Loucy (cell line): ENCODE measurements around the gene TRABD2B.

Experiments used
- EZH2phosphoT487 ChIP-seq: fragments of 200-600 bp; IDR thresholded peaks from 2 replicates; pipeline ENCODE4 v1.6.1; 2018; ENCODE audit warnings: antibody characterized with exemption, mild to moderate bottlenecking, moderate library complexity, borderline replicate concordance
- TF ChIP-seq, protein P1 (sequence below): fragments of 200-600 bp; sonication (generic); conservative IDR thresholded peaks from 2 replicates; pipeline ENCODE4 v1.5.1; 2014; ENCODE audit warnings: mild to moderate bottlenecking, antibody characterized with exemption, low read length

DNA sequence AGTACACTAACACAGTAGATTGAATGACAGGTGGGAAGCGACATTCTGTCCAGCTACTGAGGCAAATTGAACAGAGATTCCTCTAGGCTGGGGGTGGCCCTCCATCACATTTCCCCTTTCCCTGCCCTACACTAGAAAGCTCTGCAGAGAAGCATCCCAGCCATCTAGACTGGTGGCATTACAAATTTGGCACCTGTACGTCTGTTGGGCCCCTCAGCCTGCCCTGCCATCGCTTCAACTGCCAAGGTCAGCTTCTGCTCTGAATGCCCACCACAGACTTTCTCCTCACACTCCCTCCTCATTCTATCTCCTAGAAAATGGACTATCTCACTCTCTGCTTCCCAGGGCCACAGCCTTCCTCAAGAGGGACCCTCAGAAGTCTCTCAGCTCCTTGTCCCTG, 16.7 kb downstream of the TRABD2B start:
- TF ChIP-seq, protein P1, sequence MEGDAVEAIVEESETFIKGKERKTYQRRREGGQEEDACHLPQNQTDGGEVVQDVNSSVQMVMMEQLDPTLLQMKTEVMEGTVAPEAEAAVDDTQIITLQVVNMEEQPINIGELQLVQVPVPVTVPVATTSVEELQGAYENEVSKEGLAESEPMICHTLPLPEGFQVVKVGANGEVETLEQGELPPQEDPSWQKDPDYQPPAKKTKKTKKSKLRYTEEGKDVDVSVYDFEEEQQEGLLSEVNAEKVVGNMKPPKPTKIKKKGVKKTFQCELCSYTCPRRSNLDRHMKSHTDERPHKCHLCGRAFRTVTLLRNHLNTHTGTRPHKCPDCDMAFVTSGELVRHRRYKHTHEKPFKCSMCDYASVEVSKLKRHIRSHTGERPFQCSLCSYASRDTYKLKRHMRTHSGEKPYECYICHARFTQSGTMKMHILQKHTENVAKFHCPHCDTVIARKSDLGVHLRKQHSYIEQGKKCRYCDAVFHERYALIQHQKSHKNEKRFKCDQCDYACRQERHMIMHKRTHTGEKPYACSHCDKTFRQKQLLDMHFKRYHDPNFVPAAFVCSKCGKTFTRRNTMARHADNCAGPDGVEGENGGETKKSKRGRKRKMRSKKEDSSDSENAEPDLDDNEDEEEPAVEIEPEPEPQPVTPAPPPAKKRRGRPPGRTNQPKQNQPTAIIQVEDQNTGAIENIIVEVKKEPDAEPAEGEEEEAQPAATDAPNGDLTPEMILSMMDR: no peak
- TF ChIP-seq EZH2phosphoT487: no peak
